Osteoblast (primary cell): Measurements from ENCODE around the gene AUTS2. TPM values are rescaled to one million over a fixed set of nuclear protein-coding genes. Genes with fewer than 3 reads are reported as not detected.

Experiments
- DNase-seq: peaks from one replicate; pipeline ENCODE4 v3.0.0; 2011; ENCODE audit warnings: low spot score, mixed read lengths; ENCODE audit not compliant: insufficient read length; ENCODE audit errors: missing footprints
- H2AFZ ChIP-seq: 2 replicates; pipeline ENCODE4 v1.6.0; 2011; ENCODE audit warnings: mild to moderate bottlenecking, low read length
- H3K27ac ChIP-seq: 2 replicates; pipeline ENCODE4 v1.5.1; 2011; ENCODE audit warnings: mild to moderate bottlenecking, low read depth, low read length, moderate library complexity
- H3K27me3 ChIP-seq: 2 replicates; pipeline ENCODE4 v1.6.0; 2012; ENCODE audit warnings: mild to moderate bottlenecking, control low read depth, inconsistent platforms, low read length, moderate library complexity; ENCODE audit not compliant: insufficient read depth
- H3K36me3 ChIP-seq: 2 replicates; pipeline ENCODE4 v1.5.1; 2011; ENCODE audit warnings: mild to moderate bottlenecking, low read length, control low read depth, moderate library complexity; ENCODE audit not compliant: insufficient read depth
- H3K4me1 ChIP-seq: 2 replicates; pipeline ENCODE4 v1.5.1; 2011; ENCODE audit warnings: mild to moderate bottlenecking, low read length, control low read depth, moderate library complexity; ENCODE audit not compliant: insufficient read depth
- H3K4me2 ChIP-seq: 2 replicates; pipeline ENCODE4 v1.6.0; 2011; ENCODE audit warnings: mild to moderate bottlenecking, low read length; ENCODE audit not compliant: insufficient read depth
- H3K4me3 ChIP-seq: fragments of 200-600 bp; sonication (generic); 3 replicates; pipeline ENCODE4 v1.5.1; 2012; ENCODE audit warnings: mild to moderate bottlenecking, low read length, inconsistent platforms; ENCODE audit not compliant: insufficient read depth
- H3K79me2 ChIP-seq: 2 replicates; pipeline ENCODE4 v1.6.0; 2012; ENCODE audit warnings: mild to moderate bottlenecking, low read length, control low read depth, inconsistent platforms; ENCODE audit not compliant: insufficient read depth
- H3K9me3 ChIP-seq: 2 replicates; pipeline ENCODE4 v1.5.1; 2011; ENCODE audit warnings: low read depth, low read length, control low read depth
- H4K20me1 ChIP-seq: 2 replicates; pipeline ENCODE4 v1.6.0; 2012; ENCODE audit warnings: mild to moderate bottlenecking, low read length, control low read depth; ENCODE audit not compliant: insufficient read depth
- CTCF ChIP-seq: IDR thresholded peaks from 2 replicates; pipeline ENCODE4 v1.5.1; 2011; ENCODE audit warnings: mild to moderate bottlenecking, low read depth, low read length, moderate library complexity; ENCODE audit errors: extremely low read depth
- total RNA-seq: library from RNA; depleted of rRNA; stranded (reverse); fragments of >200 nt; gene quantifications from 2 replicates; pipeline ENCODE4 v1.2.3, GENCODE V29; 2012

Gene AUTS2
- total RNA-seq, 1 donor: 15.2 TPM

GRCh38 chr7:69640216-69640615 lies 41.9 kb downstream of the AUTS2 start:
- no peak for DNase-seq
- Histone ChIP-seq H3K4me1 (no peaks in the 10 kb centered on the region), H4K20me1 (peaks cover 7% of the 10 kb centered on the region), H3K27ac (no peak overlapping the region), H3K79me2 (no peaks in the 10 kb centered on the region), H3K36me3 (no peaks in the 10 kb centered on the region), H3K9me3 (no peaks in the 10 kb centered on the region), H3K27me3 (no peaks in the 10 kb centered on the region), H3K4me3 (no peak overlapping the region), H3K4me2 (no peak overlapping the region), H2AFZ (no peak overlapping the region)
- no peak for TF ChIP-seq CTCF

- H4K20me1 ChIP-seq: peaks cover 7% of the 10 kb centered on the region
- TF ChIP-seq CTCF: no peak
- H3K27ac ChIP-seq: no peak overlapping the region
- DNase-seq: no peak
- no peak overlapping the region for H3K4me2 ChIP-seq
- no peaks in the 10 kb centered on the region for H3K36me3 ChIP-seq
- H3K9me3 ChIP-seq: no peaks in the 10 kb centered on the region
- no peaks in the 10 kb centered on the region for H3K27me3 ChIP-seq
- H3K79me2 ChIP-seq: no peaks in the 10 kb centered on the region
- H2AFZ ChIP-seq: no peak overlapping the region
- no peak overlapping the region for H3K4me3 ChIP-seq
- no peaks in the 10 kb centered on the region for H3K4me1 ChIP-seq
These were observed 42.8 kb downstream of the AUTS2 start for GRCh38 chr7:69640925-69641594.

GRCh38 chr7:69643265-69643664 lies 45.0 kb downstream of the AUTS2 start:
- no peak overlapping the region for H2AFZ ChIP-seq
- H4K20me1 ChIP-seq: peaks cover 7% of the 10 kb centered on the region
- no peak for DNase-seq
- H3K79me2 ChIP-seq: no peaks in the 10 kb centered on the region
- H3K27ac ChIP-seq: no peak overlapping the region
- no peaks in the 10 kb centered on the region for H3K9me3 ChIP-seq
- H3K36me3 ChIP-seq: no peaks in the 10 kb centered on the region
- no peak overlapping the region for H3K4me2 ChIP-seq
- no peaks in the 10 kb centered on the region for H3K27me3 ChIP-seq
- H3K4me1 ChIP-seq: no peaks in the 10 kb centered on the region
- TF ChIP-seq CTCF: no peak
- no peak overlapping the region for H3K4me3 ChIP-seq

- Histone ChIP-seq H3K27ac (no peak overlapping the region), H3K36me3 (no peaks in the 10 kb centered on the region), H3K79me2 (no peaks in the 10 kb centered on the region), H3K27me3 (no peaks in the 10 kb centered on the region), H3K9me3 (no peaks in the 10 kb centered on the region), H3K4me1 (no peaks in the 10 kb centered on the region), H2AFZ (no peak overlapping the region), H4K20me1 (peaks cover 7% of the 10 kb centered on the region), H3K4me2 (no peak overlapping the region), H3K4me3 (no peak overlapping the region)
- no peak for TF ChIP-seq CTCF
- DNase-seq: no peak
These were observed 45.6 kb downstream of the AUTS2 start for GRCh38 chr7:69643708-69644445.
